Measurements from ENCODE around the gene IL18BP. TPM values are rescaled to one million over a fixed set of nuclear protein-coding genes. Genes with fewer than 3 reads are reported as not detected.

The IL18BP gene
- total RNA-seq, 1 donor from 2014 or later = 19.8 TPM

- no peak for DNase-seq (ENCODE audit: low spot score, unreplicated experiment)
- no peaks in the 10 kb centered on the region for H3K4me1 Mint-ChIP-seq (ENCODE audit: low read depth)
- H3K36me3 Mint-ChIP-seq (ENCODE audit: insufficient read depth) = peaks cover 3% of the 10 kb centered on the region
- no peaks in the 10 kb centered on the region for H3K9me3 Mint-ChIP-seq (ENCODE audit: low read depth)
- H3K27me3 Mint-ChIP-seq = no peaks in the 10 kb centered on the region
- no peak overlapping the region for H3K4me3 Mint-ChIP-seq (ENCODE audit: low read depth)
- TF ChIP-seq CTCF (IDR thresholded peaks at IDR 0.05; ENCODE audit: unreplicated experiment) = no peak
- no peak overlapping the region for H3K27ac Mint-ChIP-seq
Measured at GRCh38 chr11:71999362-71999761, 653 bp downstream of the IL18BP start.

GRCh38 chr11:71999798-72000197 lies 1.1 kb downstream of the IL18BP start:
- peaks cover 3% of the 10 kb centered on the region for H3K36me3 Mint-ChIP-seq (ENCODE audit: insufficient read depth)

GRCh38 chr11:72000202-72000867 lies 1.6 kb downstream of the IL18BP start:
- no peaks in the 10 kb centered on the region for H3K27me3 Mint-ChIP-seq
- peak overlapping the region; percentile 84 for H3K27ac Mint-ChIP-seq
- H3K4me1 Mint-ChIP-seq (ENCODE audit: low read depth) = no peaks in the 10 kb centered on the region
- peaks cover 3% of the 10 kb centered on the region for H3K36me3 Mint-ChIP-seq (ENCODE audit: insufficient read depth)
- no peak for TF ChIP-seq CTCF (IDR thresholded peaks at IDR 0.05; ENCODE audit: unreplicated experiment)
- no peak overlapping the region for H3K4me3 Mint-ChIP-seq (ENCODE audit: low read depth)
- no peaks in the 10 kb centered on the region for H3K9me3 Mint-ChIP-seq (ENCODE audit: low read depth)
- no peak for DNase-seq (ENCODE audit: low spot score, unreplicated experiment)

More at GRCh38 chr11:71999798-72000197, 1.1 kb downstream of the IL18BP start:
- Mint-ChIP-seq H3K9me3 (ENCODE audit: low read depth) (no peaks in the 10 kb centered on the region), H3K4me1 (ENCODE audit: low read depth) (no peaks in the 10 kb centered on the region), H3K27ac (no peak overlapping the region), H3K27me3 (no peaks in the 10 kb centered on the region), H3K4me3 (ENCODE audit: low read depth) (no peak overlapping the region)
- no peak for DNase-seq (ENCODE audit: low spot score, unreplicated experiment)
- no peak for TF ChIP-seq CTCF (IDR thresholded peaks at IDR 0.05; ENCODE audit: unreplicated experiment)

GRCh38 chr11:72001285-72001684 lies 2.6 kb downstream of the IL18BP start:
- no peaks in the 10 kb centered on the region for H3K9me3 Mint-ChIP-seq (ENCODE audit: low read depth)
- peak overlapping the region; percentile 25 for H3K27ac Mint-ChIP-seq
- no peaks in the 10 kb centered on the region for H3K27me3 Mint-ChIP-seq
- H3K36me3 Mint-ChIP-seq (ENCODE audit: insufficient read depth) = peaks cover 3% of the 10 kb centered on the region
- DNase-seq (ENCODE audit: low spot score, unreplicated experiment) = no peak
- H3K4me3 Mint-ChIP-seq (ENCODE audit: low read depth) = no peak overlapping the region
- H3K4me1 Mint-ChIP-seq (ENCODE audit: low read depth) = no peaks in the 10 kb centered on the region
- TF ChIP-seq CTCF (IDR thresholded peaks at IDR 0.05; ENCODE audit: unreplicated experiment) = no peak

GRCh38 chr11:72001834-72002591 lies 3.3 kb downstream of the IL18BP start:
- no peak for DNase-seq (ENCODE audit: low spot score, unreplicated experiment)
- no peaks in the 10 kb centered on the region for H3K27me3 Mint-ChIP-seq
- H3K4me3 Mint-ChIP-seq (ENCODE audit: low read depth) = no peak overlapping the region
- H3K9me3 Mint-ChIP-seq (ENCODE audit: low read depth) = no peaks in the 10 kb centered on the region
- H3K36me3 Mint-ChIP-seq (ENCODE audit: insufficient read depth) = peaks cover 5% of the 10 kb centered on the region
- H3K4me1 Mint-ChIP-seq (ENCODE audit: low read depth) = no peaks in the 10 kb centered on the region
- TF ChIP-seq CTCF (IDR thresholded peaks at IDR 0.05; ENCODE audit: unreplicated experiment) = no peak
- H3K27ac Mint-ChIP-seq = peak overlapping the region; percentile 25

All from progenitor cell of endocrine pancreas (in vitro differentiated cells).